Right lobe of liver (tissue), 4 donors: Measurements from ENCODE around the gene SF1.

Source experiments
- POLR2A ChIP-seq: fragments of 450-650 bp; IDR thresholded peaks from one replicate; pipeline ENCODE4 v1.6.1; 2017; ENCODE audit warnings: antibody characterized with exemption, mild to moderate bottlenecking
- TF ChIP-seq, protein P1 (sequence below), 4 donors: fragments of 200-600 bp in 3 of 4; fragments of 450-650 bp in 1 of 4; IDR thresholded peaks; one replicate each; pipeline versions ENCODE4 v1.5.1 to v1.8.0; 2016 to 2022; ENCODE audit warnings: antibody characterized with exemption in 4 of 4, mild to moderate bottlenecking in 2 of 4
- donor health status: DM: no; HTN: no; CAD: no.
- donor health status: DM: no; HTN: no; CAD: no.
- donor health status: DM: no; HTN: yes; CAD: no.

DNA sequence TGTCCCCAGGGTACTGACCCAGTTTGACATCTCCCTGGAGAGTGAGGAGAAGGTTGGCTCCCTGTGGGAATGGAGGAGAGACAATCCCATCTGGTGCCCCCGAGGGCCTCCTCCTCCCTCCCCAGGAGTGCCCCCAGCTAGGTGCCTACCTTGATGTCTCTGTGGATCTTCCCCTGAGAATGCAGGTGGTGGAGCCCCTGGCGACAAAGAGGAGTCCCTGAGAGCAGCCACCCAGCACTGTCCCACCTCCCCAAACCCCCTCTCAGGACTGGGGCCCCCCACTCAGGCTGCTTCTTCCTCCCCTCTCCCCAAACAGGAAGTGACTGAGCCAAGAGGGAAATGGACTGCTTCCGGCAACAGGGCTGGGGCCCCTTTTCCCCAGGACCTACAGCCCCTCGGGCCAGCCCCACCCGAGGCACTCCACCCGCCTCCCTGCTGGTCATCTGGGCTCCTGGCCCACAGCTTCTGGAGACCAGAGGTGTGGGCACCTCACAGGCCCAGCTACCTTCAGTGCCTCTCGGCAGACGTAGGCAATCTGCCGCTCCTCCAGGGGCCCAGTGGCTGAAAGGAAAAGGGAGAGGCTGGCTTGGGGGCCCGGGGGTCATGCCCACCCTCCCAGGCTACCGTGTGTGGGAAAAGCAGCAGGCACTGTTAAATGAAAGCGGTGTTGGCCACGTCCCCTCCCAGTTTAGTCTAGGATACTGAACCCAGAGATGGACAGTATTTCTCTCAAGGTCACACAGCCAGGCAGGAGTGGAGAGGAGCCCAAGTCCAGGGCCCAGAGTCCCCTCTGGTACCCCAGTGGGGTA lies 23.4 kb upstream of the SF1 start:
- no peak for TF ChIP-seq POLR2A
- TF ChIP-seq, protein P1, sequence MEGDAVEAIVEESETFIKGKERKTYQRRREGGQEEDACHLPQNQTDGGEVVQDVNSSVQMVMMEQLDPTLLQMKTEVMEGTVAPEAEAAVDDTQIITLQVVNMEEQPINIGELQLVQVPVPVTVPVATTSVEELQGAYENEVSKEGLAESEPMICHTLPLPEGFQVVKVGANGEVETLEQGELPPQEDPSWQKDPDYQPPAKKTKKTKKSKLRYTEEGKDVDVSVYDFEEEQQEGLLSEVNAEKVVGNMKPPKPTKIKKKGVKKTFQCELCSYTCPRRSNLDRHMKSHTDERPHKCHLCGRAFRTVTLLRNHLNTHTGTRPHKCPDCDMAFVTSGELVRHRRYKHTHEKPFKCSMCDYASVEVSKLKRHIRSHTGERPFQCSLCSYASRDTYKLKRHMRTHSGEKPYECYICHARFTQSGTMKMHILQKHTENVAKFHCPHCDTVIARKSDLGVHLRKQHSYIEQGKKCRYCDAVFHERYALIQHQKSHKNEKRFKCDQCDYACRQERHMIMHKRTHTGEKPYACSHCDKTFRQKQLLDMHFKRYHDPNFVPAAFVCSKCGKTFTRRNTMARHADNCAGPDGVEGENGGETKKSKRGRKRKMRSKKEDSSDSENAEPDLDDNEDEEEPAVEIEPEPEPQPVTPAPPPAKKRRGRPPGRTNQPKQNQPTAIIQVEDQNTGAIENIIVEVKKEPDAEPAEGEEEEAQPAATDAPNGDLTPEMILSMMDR (IDR thresholded peaks at IDR 0.05), result no peak
